ENCODE results near the gene OSBP2. TPM values are rescaled to one million over a fixed set of nuclear protein-coding genes. Genes with fewer than 3 reads are reported as not detected.

Gene OSBP2
- total RNA-seq, 2 donors from 2014 or later, result 4.0 to 16.8 TPM

DNA sequence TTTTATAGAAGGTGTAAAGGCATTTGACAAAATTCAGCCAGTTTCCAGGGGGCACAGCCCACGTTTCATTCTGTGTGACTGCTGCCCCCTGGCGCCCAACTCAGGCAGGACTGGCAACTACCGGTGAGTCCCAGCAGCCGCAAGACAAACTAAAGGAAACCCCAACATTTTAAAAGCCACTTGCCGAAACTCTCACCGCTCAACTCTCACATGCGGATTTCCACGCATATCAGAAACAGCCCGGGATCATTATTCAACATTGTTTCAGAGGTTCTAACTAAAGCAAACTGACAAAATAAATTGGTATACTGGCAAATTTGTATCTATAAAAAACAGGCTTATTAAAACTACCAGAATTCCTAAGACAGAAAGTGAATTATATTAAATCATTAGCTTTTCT is 225.7 kb downstream of the OSBP2 start:
- Histone ChIP-seq H3K4me3 (no peak overlapping the region), H3K9me3 (peaks cover 4 to 8% of the 10 kb centered on the region in 2 donors), H3K36me3 (no peaks in the 10 kb centered on the region), H3K27me3 (no peaks in the 10 kb centered on the region), H3K27ac (no peak overlapping the region), H3K4me1 (peaks cover 0 to 9% of the 10 kb centered on the region in 2 donors)
- TF ChIP-seq, protein P1, sequence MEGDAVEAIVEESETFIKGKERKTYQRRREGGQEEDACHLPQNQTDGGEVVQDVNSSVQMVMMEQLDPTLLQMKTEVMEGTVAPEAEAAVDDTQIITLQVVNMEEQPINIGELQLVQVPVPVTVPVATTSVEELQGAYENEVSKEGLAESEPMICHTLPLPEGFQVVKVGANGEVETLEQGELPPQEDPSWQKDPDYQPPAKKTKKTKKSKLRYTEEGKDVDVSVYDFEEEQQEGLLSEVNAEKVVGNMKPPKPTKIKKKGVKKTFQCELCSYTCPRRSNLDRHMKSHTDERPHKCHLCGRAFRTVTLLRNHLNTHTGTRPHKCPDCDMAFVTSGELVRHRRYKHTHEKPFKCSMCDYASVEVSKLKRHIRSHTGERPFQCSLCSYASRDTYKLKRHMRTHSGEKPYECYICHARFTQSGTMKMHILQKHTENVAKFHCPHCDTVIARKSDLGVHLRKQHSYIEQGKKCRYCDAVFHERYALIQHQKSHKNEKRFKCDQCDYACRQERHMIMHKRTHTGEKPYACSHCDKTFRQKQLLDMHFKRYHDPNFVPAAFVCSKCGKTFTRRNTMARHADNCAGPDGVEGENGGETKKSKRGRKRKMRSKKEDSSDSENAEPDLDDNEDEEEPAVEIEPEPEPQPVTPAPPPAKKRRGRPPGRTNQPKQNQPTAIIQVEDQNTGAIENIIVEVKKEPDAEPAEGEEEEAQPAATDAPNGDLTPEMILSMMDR (IDR thresholded peaks at IDR 0.05), result peak; percentile 89 to 95
- DNase-seq (ENCODE audit: low spot score), result peak; percentile 83

DNA sequence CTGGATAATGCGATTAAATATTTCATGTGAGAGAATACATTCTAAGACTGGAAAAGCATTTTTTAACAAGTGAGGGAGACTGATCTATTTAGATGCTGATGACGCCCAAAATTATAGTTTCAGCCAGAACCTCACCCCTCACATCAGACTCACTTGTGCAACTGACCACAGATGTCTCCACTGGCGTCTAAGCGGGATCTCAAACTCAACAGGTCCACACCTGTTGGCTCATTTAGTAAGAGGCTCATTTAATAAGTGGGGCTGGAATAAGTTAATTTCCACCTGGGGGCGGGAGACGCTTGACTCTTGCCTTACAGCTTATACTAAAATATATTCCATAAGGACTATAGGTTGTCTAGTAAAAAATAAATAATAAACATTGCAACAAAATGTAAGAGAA is 226.4 kb downstream of the OSBP2 start:
- no peaks in the 10 kb centered on the region for H3K27me3 ChIP-seq
- TF ChIP-seq, protein P1 (IDR thresholded peaks at IDR 0.05), result no peak
- peak overlapping the region in 1 of 2 donors; percentile 38 for H3K4me3 ChIP-seq
- DNase-seq (ENCODE audit: low spot score), result no peak
- peaks cover 0 to 1% of the 10 kb centered on the region in 2 donors for H3K9me3 ChIP-seq
- no peak overlapping the region for H3K27ac ChIP-seq
- no peaks in the 10 kb centered on the region for H3K36me3 ChIP-seq
- H3K4me1 ChIP-seq, result peaks cover 0 to 9% of the 10 kb centered on the region in 2 donors

DNA sequence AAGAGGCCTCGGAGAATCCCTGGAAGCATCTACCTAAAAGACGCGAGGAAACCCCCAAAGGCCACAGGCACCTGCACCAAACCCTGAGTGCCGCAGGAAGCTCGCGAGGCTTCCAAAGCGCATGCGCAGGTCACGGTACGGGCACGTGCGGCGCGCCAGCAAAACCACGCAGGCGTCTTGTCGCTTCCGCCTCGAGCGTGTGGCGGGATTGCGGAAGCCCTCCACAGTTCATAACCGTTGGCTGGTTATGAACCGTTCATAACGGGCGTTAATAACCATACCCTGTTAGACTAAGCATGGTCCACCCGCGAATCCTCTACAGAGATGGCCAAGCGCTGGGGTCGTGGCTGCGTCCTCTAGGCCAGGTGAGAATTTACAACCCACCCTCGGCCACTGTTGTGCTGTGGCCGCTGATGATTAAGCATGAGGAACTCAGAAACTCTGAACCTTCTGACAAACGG is 227.5 kb downstream of the OSBP2 start:
- Histone ChIP-seq H3K9me3 (no peaks in the 10 kb centered on the region), H3K4me1 (peaks cover 0 to 9% of the 10 kb centered on the region in 2 donors), H3K27me3 (no peaks in the 10 kb centered on the region), H3K27ac (no peak overlapping the region), H3K4me3 (peak overlapping the region; percentile 16 to 38), H3K36me3 (peaks cover 8% of the 10 kb centered on the region)
- TF ChIP-seq, protein P1 (IDR thresholded peaks at IDR 0.05), result no peak
- no peak for DNase-seq (ENCODE audit: low spot score)

DNA sequence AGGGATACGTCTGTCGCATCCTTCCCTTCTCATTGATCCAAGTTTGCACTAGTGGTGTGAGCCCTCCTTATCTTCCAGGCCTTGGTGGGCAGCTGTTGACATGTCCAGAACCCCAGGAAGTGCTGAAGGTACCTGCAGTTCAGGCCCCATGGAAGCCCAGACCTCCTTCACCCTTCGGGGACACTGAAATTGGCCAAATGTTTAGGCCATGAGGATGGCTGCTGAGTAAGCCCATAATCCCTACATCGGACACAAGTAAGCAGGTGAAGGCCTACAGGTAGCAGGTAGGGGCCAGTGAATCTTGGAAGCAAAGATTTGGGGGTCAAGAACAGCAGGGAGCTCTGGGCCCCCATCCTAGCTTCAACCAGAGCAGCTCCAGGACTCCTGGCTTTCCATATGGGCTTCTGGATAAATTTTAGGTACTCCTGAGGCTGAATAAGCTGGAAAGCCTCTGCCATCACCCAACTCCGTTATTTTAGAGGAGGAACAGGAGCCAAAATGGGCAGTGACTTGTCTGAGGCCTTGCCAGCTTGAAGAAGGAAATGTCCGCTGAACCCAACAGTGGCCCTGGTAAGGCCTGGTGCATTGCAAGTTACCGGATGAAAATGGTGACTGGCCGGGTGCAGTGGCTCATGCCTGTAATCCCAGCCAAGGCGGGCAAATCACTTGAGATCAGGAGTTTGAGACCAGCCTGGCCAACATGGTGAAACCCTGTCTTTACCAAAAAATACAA is 228.7 kb downstream of the OSBP2 start:
- Histone ChIP-seq H3K4me3 (no peak overlapping the region), H3K27ac (no peak overlapping the region), H3K27me3 (no peaks in the 10 kb centered on the region), H3K4me1 (peaks cover 0 to 9% of the 10 kb centered on the region in 2 donors), H3K9me3 (no peaks in the 10 kb centered on the region), H3K36me3 (peaks cover 19% of the 10 kb centered on the region)
- TF ChIP-seq, protein P1 (IDR thresholded peaks at IDR 0.05), result no peak
- DNase-seq (ENCODE audit: low spot score), result no peak

DNA sequence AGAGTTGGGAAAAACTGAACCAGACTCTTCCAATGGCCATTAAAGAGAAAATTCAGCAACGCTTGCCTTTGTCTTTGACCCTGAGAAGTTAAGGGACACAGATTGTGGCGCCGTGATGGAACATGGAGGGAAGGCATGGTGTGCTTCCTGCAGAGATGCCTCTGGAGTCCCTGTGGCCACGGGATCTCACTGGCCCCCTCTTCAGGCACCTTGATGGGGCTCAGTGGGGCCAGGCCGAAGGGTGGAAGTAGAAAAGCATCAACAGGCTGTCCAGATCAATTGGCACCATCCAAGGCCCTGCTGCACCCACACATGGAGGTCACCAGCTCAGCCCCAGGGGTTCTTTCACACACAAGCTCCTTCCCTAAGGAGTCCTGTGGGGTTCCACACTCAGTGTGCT is 231.0 kb downstream of the OSBP2 start:
- Histone ChIP-seq H3K4me3 (no peak overlapping the region), H3K27ac (no peak overlapping the region), H3K36me3 (peaks cover 41% of the 10 kb centered on the region), H3K9me3 (no peaks in the 10 kb centered on the region), H3K27me3 (no peaks in the 10 kb centered on the region), H3K4me1 (peaks cover 0 to 9% of the 10 kb centered on the region in 2 donors)
- no peak for DNase-seq (ENCODE audit: low spot score)
- TF ChIP-seq, protein P1 (IDR thresholded peaks at IDR 0.05), result no peak

Measured in right atrium auricular region (tissue), 2 donors.